GM19468 (cell line): ENCODE data around the gene ATG4B.
"Not testable (repeated sequence)": the region's sequence is repeated elsewhere in the genome, so short reads cannot be mapped to it uniquely, and the experiment has no call there.

Experiments used
- ATAC-seq: cut with Tn5 transposase; IDR thresholded peaks from one replicate; pipeline ENCODE4 v1.9.1; 2021; ENCODE audit warnings: mild to moderate bottlenecking, moderate library complexity, moderate number of reproducible peaks; ENCODE audit not compliant: unreplicated experiment; ENCODE audit errors: extremely low read depth

Gene ATG4B

GRCh38 chr2:241659150-241659739 lies 21.8 kb downstream of the ATG4B start:
- ATAC-seq, result no peak

GRCh38 chr2:241660593-241661213 lies 23.2 kb downstream of the ATG4B start:
- ATAC-seq, result no peak

- ATAC-seq, result not testable (repeated sequence)
These were observed 25.2 kb downstream of the ATG4B start for GRCh38 chr2:241662731-241663130.

- ATAC-seq, result no peak
These were observed 28.4 kb downstream of the ATG4B start for GRCh38 chr2:241665731-241666440.

GRCh38 chr2:241666627-241667400 lies 29.3 kb downstream of the ATG4B start:
- no peak for ATAC-seq

- no peak for ATAC-seq
These were observed 30.9 kb downstream of the ATG4B start for GRCh38 chr2:241668354-241668753.

GRCh38 chr2:241668839-241669238 lies 31.3 kb downstream of the ATG4B start:
- ATAC-seq, result no peak

DNA sequence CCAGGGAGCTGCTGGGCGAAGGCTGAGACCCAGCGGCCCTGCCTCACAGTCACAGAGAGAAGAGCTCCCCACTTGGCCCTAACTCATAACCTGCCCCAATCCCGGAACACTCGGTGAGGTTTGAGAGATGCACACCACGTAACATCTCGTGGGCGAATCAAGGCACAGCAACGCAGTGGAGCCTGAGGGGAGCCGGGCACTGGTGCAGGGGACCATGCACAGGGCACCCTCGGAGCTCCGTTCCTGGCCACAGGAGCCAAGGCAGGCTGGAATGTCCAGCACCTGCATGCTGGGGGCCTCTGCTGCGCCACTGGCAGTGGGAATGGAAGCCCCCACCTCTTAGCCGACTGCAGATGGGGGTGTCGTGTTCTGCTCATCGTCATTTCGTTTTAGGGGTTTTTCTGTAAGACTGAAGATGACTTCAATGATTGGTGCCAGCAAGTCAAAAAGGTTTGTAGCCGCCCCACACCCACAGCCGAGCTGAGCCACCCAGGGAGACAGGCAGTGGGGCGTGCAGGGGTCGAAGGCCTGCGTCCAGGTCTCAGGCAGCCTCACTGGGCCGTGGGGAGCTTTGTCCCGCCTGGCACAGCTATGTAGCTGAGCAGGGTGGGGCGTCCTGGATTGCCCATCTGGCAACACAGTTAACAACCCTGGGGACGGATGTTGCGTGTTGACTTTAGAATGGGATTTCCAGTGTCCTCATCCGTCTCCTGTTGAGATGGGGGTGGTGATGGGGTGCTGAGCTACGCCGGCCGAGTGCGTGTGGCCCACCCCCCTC lies 33.0 kb downstream of the ATG4B start:
- no peak for ATAC-seq

GRCh38 chr2:241671457-241672240 lies 34.2 kb downstream of the ATG4B start:
- ATAC-seq, result no peak

- no peak for ATAC-seq
These were observed 35.0 kb downstream of the ATG4B start for GRCh38 chr2:241672243-241673188.

DNA sequence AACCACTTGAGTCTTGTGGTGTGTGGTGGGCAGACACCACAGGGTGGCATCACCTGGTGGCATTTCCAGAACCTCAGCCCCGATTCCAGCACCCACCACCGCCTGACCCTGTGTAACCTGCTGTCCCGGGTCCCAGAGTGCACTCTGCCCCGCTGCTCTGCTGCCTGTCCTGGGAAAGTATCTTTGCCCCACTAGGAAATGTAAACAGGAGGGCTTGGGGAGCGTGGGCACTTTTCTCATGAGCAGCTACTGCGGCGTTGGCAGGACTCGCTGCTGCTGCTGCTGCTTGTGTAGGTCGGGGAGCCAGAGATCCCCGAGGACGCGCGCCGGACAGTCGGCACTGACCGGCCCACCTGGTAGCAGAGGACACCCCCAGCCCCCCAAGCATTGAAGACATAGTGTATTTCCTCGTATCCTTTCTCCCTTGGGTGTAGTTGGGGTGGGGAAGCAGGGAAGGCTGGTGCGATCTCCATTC lies 35.7 kb downstream of the ATG4B start:
- ATAC-seq, result no peak

GRCh38 chr2:241673797-241674725 lies 36.6 kb downstream of the ATG4B start:
- ATAC-seq, result no peak

DNA sequence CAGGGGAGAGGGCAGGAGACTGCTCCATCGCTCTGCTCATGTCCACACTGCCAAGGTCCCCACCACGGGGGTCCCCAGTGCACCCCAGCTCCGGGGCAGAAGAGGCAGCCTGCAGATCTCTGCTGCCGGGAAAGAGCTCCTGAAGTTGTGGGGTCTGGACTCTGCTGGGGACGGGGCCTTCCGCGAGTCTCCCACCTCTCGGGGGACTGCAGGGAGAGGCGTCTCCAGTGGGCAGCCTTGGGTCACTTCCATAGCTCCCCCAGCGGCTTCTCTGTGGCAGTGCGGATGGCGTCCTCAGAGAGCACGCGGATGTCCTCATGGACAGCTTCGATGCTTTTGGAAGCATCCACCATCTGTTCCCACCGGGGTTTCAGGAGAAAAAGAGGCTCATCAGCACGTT lies 38.4 kb downstream of the ATG4B start:
- ATAC-seq, result no peak

DNA sequence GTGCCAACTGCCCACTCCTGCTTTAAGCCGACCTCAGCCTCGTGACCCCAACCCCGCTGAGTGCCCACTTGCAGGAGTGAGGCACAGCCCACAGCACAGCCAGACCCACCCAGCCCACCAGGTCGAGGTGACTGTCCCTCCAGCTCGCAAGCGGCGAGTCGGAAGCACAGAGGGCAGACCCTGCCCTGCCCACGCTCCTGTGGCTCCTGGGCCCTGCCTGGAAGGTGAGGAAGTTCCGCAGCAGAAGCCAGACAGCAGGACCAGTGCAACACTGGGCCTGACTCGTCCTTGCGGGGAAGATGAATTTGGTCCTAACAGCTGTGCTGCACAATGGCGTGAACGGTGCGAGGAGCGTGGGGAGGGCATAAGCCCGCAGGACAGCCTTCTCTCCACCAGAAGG lies 39.2 kb downstream of the ATG4B start:
- ATAC-seq, result no peak

DNA sequence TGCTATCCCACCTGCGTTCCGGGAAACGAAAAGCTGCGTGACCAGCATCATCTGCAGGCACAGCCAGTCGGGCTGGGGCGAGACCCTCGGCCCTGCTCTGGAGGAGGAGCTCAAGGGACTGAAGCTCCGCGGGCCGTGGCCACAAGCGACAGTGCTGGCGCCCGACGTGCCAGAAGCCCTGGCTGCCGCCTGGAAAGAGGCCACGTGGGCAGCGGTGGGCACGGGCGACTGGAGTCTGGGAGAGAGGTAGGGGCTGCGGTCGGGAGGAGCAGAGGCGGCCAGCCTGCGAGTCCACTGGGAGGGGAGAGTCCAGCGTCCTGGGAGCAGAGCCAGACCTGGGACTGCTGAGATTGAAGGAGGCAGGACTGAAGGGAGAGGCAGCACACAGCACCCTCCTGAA lies 39.9 kb downstream of the ATG4B start:
- ATAC-seq, result no peak

GRCh38 chr2:241678307-241678706 lies 40.8 kb downstream of the ATG4B start:
- ATAC-seq, result no peak
